Ishikawa (cell line): ENCODE data around the gene FBXO47.

Experiments
- CEBPB ChIP-seq: IDR thresholded peaks from 2 replicates; pipeline ENCODE4 v1.6.1; 2012
- RAD21 ChIP-seq: IDR thresholded peaks from 2 replicates; pipeline ENCODE4 v1.6.1; 2012; ENCODE audit warnings: low read depth

- no peak for TF ChIP-seq CEBPB
- no peak for TF ChIP-seq RAD21
Measured at GRCh38 chr17:38897671-38898290, 69.4 kb downstream of the FBXO47 start.
